ENCODE results near the gene AP4M1. TPM values are rescaled to one million over a fixed set of nuclear protein-coding genes. Genes with fewer than 3 reads are reported as not detected.

Gene AP4M1
- total and polyA plus RNA-seq, 9 of the 15 experiments (the other 6 are each of a cell fraction or from before 2014, with no cell fraction given) = 1.3 to 30.9 (median 14.1) TPM

DNA sequence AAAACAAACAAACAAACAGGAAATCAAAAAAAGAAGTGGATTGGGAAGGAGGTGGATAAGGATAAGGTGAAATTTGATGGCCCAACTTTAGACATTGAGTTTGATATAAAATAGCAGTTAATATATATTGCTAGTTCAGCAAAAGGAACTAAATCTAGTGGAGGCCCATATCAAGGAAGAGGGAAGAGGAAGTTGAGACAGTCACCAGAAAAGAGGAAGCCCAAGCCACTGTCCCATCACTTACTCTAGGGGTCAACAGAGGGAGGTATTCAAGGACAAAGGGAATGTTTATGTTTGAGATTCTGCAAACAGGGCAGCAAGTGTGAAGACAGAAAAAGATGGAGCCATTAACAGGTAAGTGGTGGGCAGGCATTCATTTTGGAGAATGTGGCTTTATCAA lies 51.0 kb downstream of the AP4M1 start (continued):
- no peak for TF ChIP-seq ZEB2 (IDR thresholded peaks at IDR 0.05)
- TF ChIP-seq, protein P1, sequence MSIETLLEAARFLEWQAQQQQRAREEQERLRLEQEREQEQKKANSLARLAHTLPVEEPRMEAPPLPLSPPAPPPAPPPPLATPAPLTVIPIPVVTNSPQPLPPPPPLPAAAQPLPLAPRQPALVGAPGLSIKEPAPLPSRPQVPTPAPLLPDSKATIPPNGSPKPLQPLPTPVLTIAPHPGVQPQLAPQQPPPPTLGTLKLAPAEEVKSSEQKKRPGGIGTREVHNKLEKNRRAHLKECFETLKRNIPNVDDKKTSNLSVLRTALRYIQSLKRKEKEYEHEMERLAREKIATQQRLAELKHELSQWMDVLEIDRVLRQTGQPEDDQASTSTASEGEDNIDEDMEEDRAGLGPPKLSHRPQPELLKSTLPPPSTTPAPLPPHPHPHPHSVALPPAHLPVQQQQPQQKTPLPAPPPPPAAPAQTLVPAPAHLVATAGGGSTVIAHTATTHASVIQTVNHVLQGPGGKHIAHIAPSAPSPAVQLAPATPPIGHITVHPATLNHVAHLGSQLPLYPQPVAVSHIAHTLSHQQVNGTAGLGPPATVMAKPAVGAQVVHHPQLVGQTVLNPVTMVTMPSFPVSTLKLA (conservative IDR thresholded peaks at IDR 0.05) = 0 out of 4 replicates have a peak, but pooled peaks of 1 of the 2 experiments have one; percentile 19
- TF ChIP-seq POLR3A (IDR thresholded peaks at IDR 0.05; ENCODE audit: borderline replicate concordance, extremely low read depth, insufficient read depth, insufficient read length) = no peak
- TF ChIP-seq MAFF (IDR thresholded peaks at IDR 0.05; ENCODE audit: low read length) = peak; percentile 83
- no peak for TF ChIP-seq ZNF583 (CRISPR knock-in tag; IDR thresholded peaks at IDR 0.05)
- TF ChIP-seq, protein P2, sequence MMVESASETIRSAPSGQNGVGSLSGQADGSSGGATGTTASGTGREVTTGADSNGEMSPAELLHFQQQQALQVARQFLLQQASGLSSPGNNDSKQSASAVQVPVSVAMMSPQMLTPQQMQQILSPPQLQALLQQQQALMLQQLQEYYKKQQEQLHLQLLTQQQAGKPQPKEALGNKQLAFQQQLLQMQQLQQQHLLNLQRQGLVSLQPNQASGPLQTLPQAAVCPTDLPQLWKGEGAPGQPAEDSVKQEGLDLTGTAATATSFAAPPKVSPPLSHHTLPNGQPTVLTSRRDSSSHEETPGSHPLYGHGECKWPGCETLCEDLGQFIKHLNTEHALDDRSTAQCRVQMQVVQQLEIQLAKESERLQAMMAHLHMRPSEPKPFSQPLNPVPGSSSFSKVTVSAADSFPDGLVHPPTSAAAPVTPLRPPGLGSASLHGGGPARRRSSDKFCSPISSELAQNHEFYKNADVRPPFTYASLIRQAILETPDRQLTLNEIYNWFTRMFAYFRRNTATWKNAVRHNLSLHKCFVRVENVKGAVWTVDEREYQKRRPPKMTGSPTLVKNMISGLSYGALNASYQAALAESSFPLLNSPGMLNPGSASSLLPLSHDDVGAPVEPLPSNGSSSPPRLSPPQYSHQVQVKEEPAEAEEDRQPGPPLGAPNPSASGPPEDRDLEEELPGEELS (CRISPR knock-in tag; IDR thresholded peaks at IDR 0.05; ENCODE audit: borderline replicate concordance) = no peak
- TF ChIP-seq, protein P3, sequence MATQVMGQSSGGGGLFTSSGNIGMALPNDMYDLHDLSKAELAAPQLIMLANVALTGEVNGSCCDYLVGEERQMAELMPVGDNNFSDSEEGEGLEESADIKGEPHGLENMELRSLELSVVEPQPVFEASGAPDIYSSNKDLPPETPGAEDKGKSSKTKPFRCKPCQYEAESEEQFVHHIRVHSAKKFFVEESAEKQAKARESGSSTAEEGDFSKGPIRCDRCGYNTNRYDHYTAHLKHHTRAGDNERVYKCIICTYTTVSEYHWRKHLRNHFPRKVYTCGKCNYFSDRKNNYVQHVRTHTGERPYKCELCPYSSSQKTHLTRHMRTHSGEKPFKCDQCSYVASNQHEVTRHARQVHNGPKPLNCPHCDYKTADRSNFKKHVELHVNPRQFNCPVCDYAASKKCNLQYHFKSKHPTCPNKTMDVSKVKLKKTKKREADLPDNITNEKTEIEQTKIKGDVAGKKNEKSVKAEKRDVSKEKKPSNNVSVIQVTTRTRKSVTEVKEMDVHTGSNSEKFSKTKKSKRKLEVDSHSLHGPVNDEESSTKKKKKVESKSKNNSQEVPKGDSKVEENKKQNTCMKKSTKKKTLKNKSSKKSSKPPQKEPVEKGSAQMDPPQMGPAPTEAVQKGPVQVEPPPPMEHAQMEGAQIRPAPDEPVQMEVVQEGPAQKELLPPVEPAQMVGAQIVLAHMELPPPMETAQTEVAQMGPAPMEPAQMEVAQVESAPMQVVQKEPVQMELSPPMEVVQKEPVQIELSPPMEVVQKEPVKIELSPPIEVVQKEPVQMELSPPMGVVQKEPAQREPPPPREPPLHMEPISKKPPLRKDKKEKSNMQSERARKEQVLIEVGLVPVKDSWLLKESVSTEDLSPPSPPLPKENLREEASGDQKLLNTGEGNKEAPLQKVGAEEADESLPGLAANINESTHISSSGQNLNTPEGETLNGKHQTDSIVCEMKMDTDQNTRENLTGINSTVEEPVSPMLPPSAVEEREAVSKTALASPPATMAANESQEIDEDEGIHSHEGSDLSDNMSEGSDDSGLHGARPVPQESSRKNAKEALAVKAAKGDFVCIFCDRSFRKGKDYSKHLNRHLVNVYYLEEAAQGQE (IDR thresholded peaks at IDR 0.05; ENCODE audit: borderline replicate concordance) = no peak
- TF ChIP-seq, protein P3 (CRISPR knock-in tag; IDR thresholded peaks at IDR 0.05; ENCODE audit: low read depth) = no peak
- peak; percentile 51; the same call in 1 of the 2 replicates for TF ChIP-seq SMARCA4 (IDR thresholded peaks at IDR 0.05)
- peak in 1 of 2 experiments; percentile 70; a peak in 2 of 4 replicates for TF ChIP-seq RCOR1 (IDR thresholded peaks at IDR 0.05; ENCODE audit: borderline replicate concordance in 1 of 2, low read depth in 2 of 2, low read length in 2 of 2)
- no peak for TF ChIP-seq DACH1 (IDR thresholded peaks at IDR 0.05; ENCODE audit: partially characterized antibody)
- TF ChIP-seq, protein P4, sequence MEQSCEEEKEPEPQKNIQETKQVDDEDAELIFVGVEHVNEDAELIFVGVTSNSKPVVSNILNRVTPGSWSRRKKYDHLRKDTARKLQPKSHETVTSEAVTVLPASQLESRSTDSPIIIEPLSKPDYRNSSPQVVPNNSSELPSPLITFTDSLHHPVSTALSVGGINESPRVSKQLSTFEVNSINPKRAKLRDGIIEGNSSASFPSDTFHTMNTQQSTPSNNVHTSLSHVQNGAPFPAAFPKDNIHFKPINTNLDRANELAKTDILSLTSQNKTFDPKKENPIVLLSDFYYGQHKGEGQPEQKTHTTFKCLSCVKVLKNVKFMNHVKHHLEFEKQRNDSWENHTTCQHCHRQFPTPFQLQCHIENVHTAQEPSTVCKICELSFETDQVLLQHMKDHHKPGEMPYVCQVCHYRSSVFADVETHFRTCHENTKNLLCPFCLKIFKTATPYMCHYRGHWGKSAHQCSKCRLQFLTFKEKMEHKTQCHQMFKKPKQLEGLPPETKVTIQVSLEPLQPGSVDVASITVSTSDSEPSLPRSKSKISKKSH (CRISPR knock-in tag; IDR thresholded peaks at IDR 0.05) = no peak
- no peak for TF ChIP-seq ZBTB8A (IDR thresholded peaks at IDR 0.05; ENCODE audit: partially characterized antibody)
- TF ChIP-seq C11orf30 (IDR thresholded peaks at IDR 0.05; ENCODE audit: low read depth) = peak; percentile 93
- TF ChIP-seq HNRNPK (IDR thresholded peaks at IDR 0.05; ENCODE audit: low read depth, low read length, poor library complexity, severe bottlenecking) = no peak
- no peak for TF ChIP-seq PML (IDR thresholded peaks at IDR 0.05; ENCODE audit: low read length)
- TF ChIP-seq BHLHE40 (IDR thresholded peaks at IDR 0.05; ENCODE audit: low read length) = no peak

Data from K562 (cell line).